CD4-positive, alpha-beta T cell treated with Interleukin-17A for 1 hour (primary cell): Measurements from ENCODE around the gene SLX4.
"Not testable (repeated sequence)": the region's sequence is repeated elsewhere in the genome, so short reads cannot be mapped to it uniquely, and the experiment has no call there.

Experiments
- DNase-seq: peaks from one replicate; pipeline ENCODE4 v3.0.0-alpha.2; 2020

SLX4 gene

GRCh38 chr16:3611146-3611975 lies at the start of gene SLX4:
SLX4 (minus strand) TSS chr16:3611606; CDS start chr16:3608964, 2,642 bp downstream.
- DNase-seq = peak; percentile 91

GRCh38 chr16:3659251-3659650 lies 47.8 kb upstream of the SLX4 start:
- no peak for DNase-seq

GRCh38 chr16:3656491-3657468 lies 45.4 kb upstream of the SLX4 start:
- no peak for DNase-seq

- DNase-seq = not testable (repeated sequence)
These were observed 44.7 kb upstream of the SLX4 start for GRCh38 chr16:3656160-3656490.

GRCh38 chr16:3655396-3656159 lies 44.2 kb upstream of the SLX4 start:
- no peak for DNase-seq

GRCh38 chr16:3655030-3655395 lies 43.6 kb upstream of the SLX4 start:
- DNase-seq = no peak

- DNase-seq = peak; percentile 55
These were observed 43.0 kb upstream of the SLX4 start, which contains the start of gene DNASE1 for GRCh38 chr16:3654249-3654991. DNASE1 (plus strand) TSS chr16:3654691; CDS start chr16:3655374, 683 bp downstream.

GRCh38 chr16:3652373-3653195 lies 41.2 kb upstream of the SLX4 start:
- DNase-seq = no peak

GRCh38 chr16:3651461-3652372 lies 40.3 kb upstream of the SLX4 start:
- DNase-seq = no peak

- no peak for DNase-seq
These were observed 39.3 kb upstream of the SLX4 start for GRCh38 chr16:3650631-3651265.

GRCh38 chr16:3646348-3646920 lies 35.0 kb upstream of the SLX4 start:
- no peak for DNase-seq

- no peak for DNase-seq
These were observed 34.3 kb upstream of the SLX4 start for GRCh38 chr16:3645504-3646347.

GRCh38 chr16:3645108-3645503 lies 33.7 kb upstream of the SLX4 start:
- no peak for DNase-seq

GRCh38 chr16:3643095-3643730 lies 31.8 kb upstream of the SLX4 start:
- DNase-seq = no peak

GRCh38 chr16:3642397-3643094 lies 31.1 kb upstream of the SLX4 start:
- DNase-seq = no peak

- no peak for DNase-seq
These were observed 30.5 kb upstream of the SLX4 start for GRCh38 chr16:3641801-3642396.
